GM18951 (cell line): ENCODE data around the gene SEPTIN1.
A peak's percentile ranks its signal among the peaks of the same experiment; 100 is the strongest.
"Not testable (repeated sequence)": the region's sequence is repeated elsewhere in the genome, so short reads cannot be mapped to it uniquely, and the experiment has no call there.

Source experiments
- POLR2A ChIP-seq: IDR thresholded peaks from 4 replicates; pipeline ENCODE4 v1.6.1; 2011; ENCODE audit warnings: mild to moderate bottlenecking; ENCODE audit not compliant: insufficient read length, insufficient read depth; ENCODE audit errors: extremely low read depth
- in situ Hi-C: fragments of 300-500 bp; cut with MboI; formaldehyde crosslinking; loops from one replicate; pipeline ENCODE4 v1.12.0; 2022; ENCODE audit warnings: low sequenced_read_pairs, mixed read lengths, inconsistent platforms; ENCODE audit not compliant: unreplicated experiment

The SEPTIN1 gene

GRCh38 chr16:30397056-30397455 lies 14.7 kb upstream of the SEPTIN1 start:
- in situ Hi-C loops: no loop called here

GRCh38 chr16:30396627-30397026 lies 14.3 kb upstream of the SEPTIN1 start:
- in situ Hi-C loops: not testable (repeated sequence)

More at GRCh38 chr16:30397056-30397455, 14.7 kb upstream of the SEPTIN1 start:
- no peak for TF ChIP-seq POLR2A

GRCh38 chr16:30395992-30396585 lies 13.7 kb upstream of the SEPTIN1 start:
- TF ChIP-seq POLR2A: no peak
- in situ Hi-C loops: no loop called here

GRCh38 chr16:30395155-30395991 lies 13.0 kb upstream of the SEPTIN1 start, which contains the start of gene ZNF48:
TSS of gene ZNF48 (plus strand) at chr16:30395420. CDS start at chr16:30395795, 375 bp downstream.
- in situ Hi-C loops: no loop called here
- TF ChIP-seq POLR2A: peak; percentile 73

- TF ChIP-seq POLR2A: no peak
- in situ Hi-C loops: no loop called here
Observed at GRCh38 chr16:30394592-30395154, 12.3 kb upstream of the SEPTIN1 start.

GRCh38 chr16:30383521-30383920 lies 1.2 kb upstream of the SEPTIN1 start:
- in situ Hi-C loops: no loop called here
- no peak for TF ChIP-seq POLR2A

GRCh38 chr16:30381291-30382041 lies 895 bp downstream of the SEPTIN1 start:
- TF ChIP-seq POLR2A: no peak
- in situ Hi-C loops: no loop called here

GRCh38 chr16:30380803-30381208 lies 1.6 kb downstream of the SEPTIN1 start:
- in situ Hi-C loops: no loop called here
- no peak for TF ChIP-seq POLR2A

GRCh38 chr16:30380072-30380802 lies 2.1 kb downstream of the SEPTIN1 start:
- in situ Hi-C loops: no loop called here
- TF ChIP-seq POLR2A: no peak

- TF ChIP-seq POLR2A: no peak
- in situ Hi-C loops: no loop called here
Observed at GRCh38 chr16:30379158-30379783, 3.1 kb downstream of the SEPTIN1 start.

- in situ Hi-C loops: no loop called here
- TF ChIP-seq POLR2A: peak; percentile 78
Observed at GRCh38 chr16:30378236-30379157, 3.9 kb downstream of the SEPTIN1 start.
